ENCODE results near the gene TERT. TPM values are rescaled to one million over a fixed set of nuclear protein-coding genes. Genes with fewer than 3 reads are reported as not detected.
A peak's percentile ranks its signal among the peaks of the same experiment; 100 is the strongest.
"Not testable (repeated sequence)": the region's sequence is repeated elsewhere in the genome, so short reads cannot be mapped to it uniquely, and the experiment has no call there.

TERT gene
- total RNA-seq (not detected in 2 replicates), polyA plus RNA-seq (0.08 TPM in 1 of 2 replicates, not detected in the other)

DNA sequence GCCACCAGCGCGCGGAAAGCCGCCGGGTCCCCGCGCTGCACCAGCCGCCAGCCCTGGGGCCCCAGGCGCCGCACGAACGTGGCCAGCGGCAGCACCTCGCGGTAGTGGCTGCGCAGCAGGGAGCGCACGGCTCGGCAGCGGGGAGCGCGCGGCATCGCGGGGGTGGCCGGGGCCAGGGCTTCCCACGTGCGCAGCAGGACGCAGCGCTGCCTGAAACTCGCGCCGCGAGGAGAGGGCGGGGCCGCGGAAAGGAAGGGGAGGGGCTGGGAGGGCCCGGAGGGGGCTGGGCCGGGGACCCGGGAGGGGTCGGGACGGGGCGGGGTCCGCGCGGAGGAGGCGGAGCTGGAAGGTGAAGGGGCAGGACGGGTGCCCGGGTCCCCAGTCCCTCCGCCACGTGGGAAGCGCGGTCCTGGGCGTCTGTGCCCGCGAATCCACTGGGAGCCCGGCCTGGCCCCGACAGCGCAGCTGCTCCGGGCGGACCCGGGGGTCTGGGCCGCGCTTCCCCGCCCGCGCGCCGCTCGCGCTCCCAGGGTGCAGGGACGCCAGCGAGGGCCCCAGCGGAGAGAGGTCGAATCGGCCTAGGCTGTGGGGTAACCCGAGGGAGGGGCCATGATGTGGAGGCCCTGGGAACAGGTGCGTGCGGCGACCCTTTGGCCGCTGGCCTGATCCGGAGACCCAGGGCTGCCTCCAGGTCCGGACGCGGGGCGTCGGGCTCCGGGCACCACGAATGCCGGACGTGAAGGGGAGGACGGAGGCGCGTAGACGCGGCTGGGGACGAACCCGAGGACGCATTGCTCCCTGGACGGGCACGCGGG is at the start of gene TERT:
Gene TERT (minus strand): TSS at position 234 of the 815 bp plus-strand sequence. CDS start 79 bp downstream, at position 155.
- Histone ChIP-seq H3K79me2 (no peaks in the 10 kb centered on the region), H3K27me3 (peaks cover 26% of the 10 kb centered on the region), H3K27ac (no peak within 1 kb of the TSS), H3K4me1 (ENCODE audit: insufficient read depth) (no peaks in the 10 kb centered on the region), H3K4me2 (peak within 1 kb of the TSS; percentile 77), H4K20me1 (ENCODE audit: insufficient read depth, poor library complexity, severe bottlenecking) (no peaks in the 10 kb centered on the region), H3K36me3 (replicated peaks; ENCODE audit: insufficient read depth, low read depth) (no peaks in the 10 kb centered on the region), H2AFZ (no peak within 1 kb of the TSS), H3K4me3 (no peak within 1 kb of the TSS), H3K9me3 (ENCODE audit: low read depth) (no peaks in the 10 kb centered on the region), H3K9me2 (replicated peaks; ENCODE audit: insufficient read depth) (no peaks in the 10 kb centered on the region)
- 7% methylated on average over 64 of the region's 102 CpGs for WGBS (ENCODE audit: low lambda C conversion rate, missing lambda C conversion rate)
- peak; percentile 31 for DNase-seq (ENCODE audit: low spot score)
- TF ChIP-seq EZH2phosphoT487 (IDR thresholded peaks at IDR 0.05; ENCODE audit: low read depth, severe bottlenecking, unreplicated experiment) (no peak), EZH2 (IDR thresholded peaks at IDR 0.05; ENCODE audit: borderline replicate concordance) (peak; percentile 15)
- TF ChIP-seq, protein P1, sequence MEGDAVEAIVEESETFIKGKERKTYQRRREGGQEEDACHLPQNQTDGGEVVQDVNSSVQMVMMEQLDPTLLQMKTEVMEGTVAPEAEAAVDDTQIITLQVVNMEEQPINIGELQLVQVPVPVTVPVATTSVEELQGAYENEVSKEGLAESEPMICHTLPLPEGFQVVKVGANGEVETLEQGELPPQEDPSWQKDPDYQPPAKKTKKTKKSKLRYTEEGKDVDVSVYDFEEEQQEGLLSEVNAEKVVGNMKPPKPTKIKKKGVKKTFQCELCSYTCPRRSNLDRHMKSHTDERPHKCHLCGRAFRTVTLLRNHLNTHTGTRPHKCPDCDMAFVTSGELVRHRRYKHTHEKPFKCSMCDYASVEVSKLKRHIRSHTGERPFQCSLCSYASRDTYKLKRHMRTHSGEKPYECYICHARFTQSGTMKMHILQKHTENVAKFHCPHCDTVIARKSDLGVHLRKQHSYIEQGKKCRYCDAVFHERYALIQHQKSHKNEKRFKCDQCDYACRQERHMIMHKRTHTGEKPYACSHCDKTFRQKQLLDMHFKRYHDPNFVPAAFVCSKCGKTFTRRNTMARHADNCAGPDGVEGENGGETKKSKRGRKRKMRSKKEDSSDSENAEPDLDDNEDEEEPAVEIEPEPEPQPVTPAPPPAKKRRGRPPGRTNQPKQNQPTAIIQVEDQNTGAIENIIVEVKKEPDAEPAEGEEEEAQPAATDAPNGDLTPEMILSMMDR (IDR thresholded peaks at IDR 0.05; ENCODE audit: poor library complexity) = no peak

DNA sequence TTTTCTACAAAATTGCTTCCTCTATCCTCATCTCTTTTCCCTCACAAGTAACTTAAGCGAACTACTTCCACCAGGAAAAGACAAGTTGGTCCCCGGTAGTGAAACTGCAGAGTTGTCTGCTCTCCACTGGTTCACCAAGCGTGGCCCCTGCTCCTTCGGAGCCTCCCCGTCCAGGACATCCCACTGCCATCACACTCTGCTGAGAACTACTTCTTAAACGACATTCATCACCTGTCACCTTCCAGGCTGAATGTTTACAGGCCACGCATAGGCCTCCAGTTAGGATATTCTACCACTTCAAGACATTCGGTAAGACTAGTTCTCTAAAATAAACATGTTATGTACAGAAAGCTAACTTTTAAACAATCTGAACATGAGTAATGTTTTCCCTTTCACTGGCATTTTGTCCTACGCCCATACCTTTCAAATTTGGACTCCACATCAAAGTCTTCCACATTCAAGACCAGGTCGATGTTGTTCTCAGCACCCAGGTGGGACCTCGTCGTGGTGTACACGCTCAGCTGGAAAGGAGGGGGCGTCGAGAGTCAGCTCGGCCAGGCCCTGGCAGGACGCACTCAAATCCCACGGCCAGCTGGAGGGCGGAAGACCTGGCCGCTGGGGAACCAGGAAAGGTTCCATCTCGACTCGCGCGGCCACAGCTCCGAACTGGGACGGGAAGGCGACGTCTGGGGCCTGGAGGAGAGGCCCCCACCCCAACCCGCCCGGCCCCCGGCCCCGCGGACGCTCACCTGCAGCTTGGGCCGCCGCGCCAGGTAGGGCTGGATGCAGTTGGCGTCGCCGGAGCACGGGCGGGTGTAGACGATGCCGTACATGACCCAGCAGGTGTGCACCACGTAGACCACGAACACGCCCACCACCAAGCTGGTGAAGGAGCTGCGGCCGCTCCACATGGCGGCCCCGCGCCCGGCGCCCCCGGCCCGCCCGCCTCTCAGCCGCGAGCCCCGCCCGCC is 49.3 kb upstream of the TERT start:
- peaks cover 15% of the 10 kb centered on the region for H3K4me1 ChIP-seq (ENCODE audit: insufficient read depth)
- H4K20me1 ChIP-seq (ENCODE audit: insufficient read depth, poor library complexity, severe bottlenecking) = no peaks in the 10 kb centered on the region
- H3K4me3 ChIP-seq = peak overlapping the region; percentile 71
- H2AFZ ChIP-seq = peak overlapping the region; percentile 71
- H3K27me3 ChIP-seq = no peaks in the 10 kb centered on the region
- TF ChIP-seq EZH2 (IDR thresholded peaks at IDR 0.05; ENCODE audit: borderline replicate concordance) (no peak), EZH2phosphoT487 (IDR thresholded peaks at IDR 0.05; ENCODE audit: low read depth, severe bottlenecking, unreplicated experiment) (no peak)
- TF ChIP-seq, protein P1 (IDR thresholded peaks at IDR 0.05; ENCODE audit: poor library complexity) = no peak
- DNase-seq (ENCODE audit: low spot score) = peak; percentile 51
- H3K9me3 ChIP-seq (ENCODE audit: low read depth) = no peaks in the 10 kb centered on the region
- 17% methylated on average over 28 of the region's 61 CpGs for WGBS (ENCODE audit: low lambda C conversion rate, missing lambda C conversion rate)
- no peaks in the 10 kb centered on the region for H3K36me3 ChIP-seq (replicated peaks; ENCODE audit: insufficient read depth, low read depth)
- H3K9me2 ChIP-seq (replicated peaks; ENCODE audit: insufficient read depth) = no peaks in the 10 kb centered on the region
- peaks cover 37% of the 10 kb centered on the region for H3K79me2 ChIP-seq
- peak overlapping the region; percentile 91 for H3K4me2 ChIP-seq
- peak overlapping the region; percentile 17 for H3K27ac ChIP-seq

DNA sequence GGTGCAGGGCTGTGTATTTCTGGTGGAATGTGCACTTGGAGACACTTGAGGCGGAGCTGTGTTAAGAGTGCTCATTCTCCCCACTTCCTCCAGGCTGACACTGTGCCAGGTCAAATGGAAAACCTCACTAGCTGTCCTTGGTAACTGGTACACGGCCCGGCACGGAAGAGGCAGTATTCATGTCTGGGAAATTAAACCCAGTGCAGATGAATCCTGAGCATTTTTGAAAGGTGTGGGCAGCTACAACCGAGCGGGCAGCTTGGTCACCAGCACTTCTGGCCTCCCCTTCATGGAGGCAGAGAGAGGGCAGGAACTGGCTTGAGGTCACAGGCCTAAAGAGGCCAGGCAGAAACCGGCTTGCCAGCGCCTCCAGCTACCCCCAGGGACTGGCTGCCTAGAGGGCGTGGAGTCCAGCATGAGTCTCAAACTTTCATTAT is 48.5 kb upstream of the TERT start:
- H3K27me3 ChIP-seq = no peaks in the 10 kb centered on the region
- no peaks in the 10 kb centered on the region for H3K9me3 ChIP-seq (ENCODE audit: low read depth)
- peak overlapping the region; percentile 91 for H3K4me2 ChIP-seq
- 92% methylated on average over 9 of the region's 9 CpGs for WGBS (ENCODE audit: low lambda C conversion rate, missing lambda C conversion rate)
- no peak overlapping the region for H3K27ac ChIP-seq
- H4K20me1 ChIP-seq (ENCODE audit: insufficient read depth, poor library complexity, severe bottlenecking) = no peaks in the 10 kb centered on the region
- peaks cover 37% of the 10 kb centered on the region for H3K79me2 ChIP-seq
- no peaks in the 10 kb centered on the region for H3K9me2 ChIP-seq (replicated peaks; ENCODE audit: insufficient read depth)
- peaks cover 15% of the 10 kb centered on the region for H3K4me1 ChIP-seq (ENCODE audit: insufficient read depth)
- H3K36me3 ChIP-seq (replicated peaks; ENCODE audit: insufficient read depth, low read depth) = no peaks in the 10 kb centered on the region
- no peak overlapping the region for H2AFZ ChIP-seq
- H3K4me3 ChIP-seq = no peak overlapping the region
- TF ChIP-seq, protein P1 (IDR thresholded peaks at IDR 0.05; ENCODE audit: poor library complexity) = no peak
- no peak for TF ChIP-seq EZH2 (IDR thresholded peaks at IDR 0.05; ENCODE audit: borderline replicate concordance)
- no peak for DNase-seq (ENCODE audit: low spot score)

DNA sequence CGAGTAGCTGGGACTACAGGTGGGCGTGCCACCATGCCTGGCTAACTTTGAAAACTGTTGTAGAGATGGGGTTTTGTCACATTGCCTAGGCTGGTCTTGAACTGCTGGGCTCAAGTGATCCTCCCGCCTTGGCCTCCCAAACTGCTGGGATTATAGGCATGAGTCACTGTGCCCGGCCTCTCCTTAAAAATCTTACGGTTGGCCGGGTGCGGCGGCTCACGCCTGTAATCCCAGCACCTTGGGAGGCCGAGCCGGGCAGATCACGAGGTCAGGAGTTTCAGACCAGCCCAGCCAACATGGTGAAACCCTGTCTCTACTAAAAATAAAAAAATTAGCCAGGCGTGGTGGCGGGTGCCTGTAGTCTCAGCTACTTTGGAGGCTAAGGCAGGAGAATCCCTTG is 47.8 kb upstream of the TERT start:
- H3K9me2 ChIP-seq (replicated peaks; ENCODE audit: insufficient read depth); H4K20me1 ChIP-seq (ENCODE audit: insufficient read depth, poor library complexity, severe bottlenecking); H3K4me2 ChIP-seq; H3K27me3 ChIP-seq; H3K9me3 ChIP-seq (ENCODE audit: low read depth); H3K36me3 ChIP-seq (replicated peaks; ENCODE audit: insufficient read depth, low read depth); H3K27ac ChIP-seq; DNase-seq (ENCODE audit: low spot score); H2AFZ ChIP-seq; H3K4me3 ChIP-seq: not testable (repeated sequence)
- 92% methylated on average over 14 of the region's 14 CpGs for WGBS (ENCODE audit: low lambda C conversion rate, missing lambda C conversion rate)
- Histone ChIP-seq H3K4me1 (ENCODE audit: insufficient read depth) (peaks cover 15% of the 10 kb centered on the region), H3K79me2 (peaks cover 37% of the 10 kb centered on the region)

Measured in hepatocyte (in vitro differentiated cells).